Measurements from ENCODE around the gene ADAMTS12. TPM values are rescaled to one million over a fixed set of nuclear protein-coding genes. Genes with fewer than 3 reads are reported as not detected.

The ADAMTS12 gene
- total and polyA plus RNA-seq, 10 of the 15 experiments (the other 5 are each of a cell fraction or from before 2014, with no cell fraction given): 0.11 to 35.8 (median 20.7) TPM

GRCh38 chr5:33824516-33825195 lies 67.1 kb downstream of the ADAMTS12 start (continued):
- TF ChIP-seq POLR2A (IDR thresholded peaks at IDR 0.05; ENCODE audit: low read depth, low read length) (no peak), SUPT20H (IDR thresholded peaks at IDR 0.05; ENCODE audit: borderline replicate concordance, control insufficient read depth, low read depth, low read length) (no peak), ZNF24 (IDR thresholded peaks at IDR 0.05) (no peak), RCOR1 (conservative IDR thresholded peaks at IDR 0.05; ENCODE audit: low read depth, low read length) (no peak), RUNX3 (IDR thresholded peaks at IDR 0.05; ENCODE audit: low read length) (peak; percentile 50; the same call in 1 of the 2 replicates), ESRRA (IDR thresholded peaks at IDR 0.05; ENCODE audit: low read length) (no peak), ZNF274 (IDR thresholded peaks at IDR 0.05; ENCODE audit: insufficient read depth, insufficient read length) (no peak), YY1 (IDR thresholded peaks at IDR 0.05; ENCODE audit: low read depth, low read length) (no peak), PML (IDR thresholded peaks at IDR 0.05; ENCODE audit: low read length) (no peak), HDAC2 (IDR thresholded peaks at IDR 0.05) (no peak), HDAC6 (IDR thresholded peaks at IDR 0.05; ENCODE audit: unreplicated experiment) (no peak), MYC (IDR thresholded peaks at IDR 0.05; ENCODE audit: insufficient read depth, insufficient read length, insufficient replicate concordance, low read length, severe bottlenecking) (no peak), IRF3 (IDR thresholded peaks at IDR 0.05) (no peak), POLR2AphosphoS5 (IDR thresholded peaks at IDR 0.05; ENCODE audit: low read length) (no peak), TBL1XR1 (IDR thresholded peaks at IDR 0.05; ENCODE audit: low read depth, low read length) (no peak), IRF4 (IDR thresholded peaks at IDR 0.05; ENCODE audit: low read depth, low read length) (0 out of 2 replicates have a peak, but pooled peaks have one; percentile 26), NRF1 (conservative IDR thresholded peaks at IDR 0.05; ENCODE audit: low read depth, low read length) (no peak), DPF2 (IDR thresholded peaks at IDR 0.05) (no peak), WRNIP1 (IDR thresholded peaks at IDR 0.05; ENCODE audit: borderline replicate concordance, low read depth, low read length) (no peak), EGR1 (IDR thresholded peaks at IDR 0.05; ENCODE audit: borderline replicate concordance in 1 of 2, low read depth in 2 of 2, low read length in 2 of 2) (no peak), E2F4 (IDR thresholded peaks at IDR 0.05; ENCODE audit: low read depth, low read length) (no peak), ETV6 (conservative IDR thresholded peaks at IDR 0.05 in 1 of 2, IDR thresholded peaks at IDR 0.05 in 1 of 2; ENCODE audit: borderline replicate concordance in 1 of 2, low read depth in 1 of 2) (0 out of 4 replicates have a peak, but pooled peaks of 1 of the 2 experiments have one; percentile 38), CTCF (IDR thresholded peaks at IDR 0.05 in 2 of 3, conservative IDR thresholded peaks at IDR 0.05 in 1 of 3; ENCODE audit: control insufficient read depth in 2 of 3, extremely low read depth in 1 of 3, insufficient read depth in 1 of 3, low read depth in 3 of 3, low read length in 3 of 3) (no peak), LARP7 (IDR thresholded peaks at IDR 0.05) (no peak), MEF2A (IDR thresholded peaks at IDR 0.05; ENCODE audit: insufficient read depth, low read depth, low read length) (0 out of 2 replicates have a peak, but pooled peaks have one; percentile 10), SPI1 (IDR thresholded peaks at IDR 0.05; ENCODE audit: borderline replicate concordance, insufficient read depth, low read depth, low read length) (peak; percentile 96), ZNF622 (IDR thresholded peaks at IDR 0.05) (no peak), MXI1 (IDR thresholded peaks at IDR 0.05; ENCODE audit: low read depth, low read length) (no peak), BHLHE40 (IDR thresholded peaks at IDR 0.05; ENCODE audit: borderline replicate concordance in 1 of 2, low read depth in 2 of 2, low read length in 1 of 2) (peak in 1 of 2 experiments; percentile 69; a peak in 1 of 4 replicates)
